HepG2 (cell line): Measurements from ENCODE around the gene FYB2. TPM values are rescaled to one million over a fixed set of nuclear protein-coding genes. Genes with fewer than 3 reads are reported as not detected.

Source experiments
- CBFB ChIP-seq: sonication (generic); formaldehyde crosslinking; IDR thresholded peaks from 2 replicates; pipeline ENCODE4 v1.4.0; 2020; ENCODE audit warnings: missing genetic modification reagents
- CHD4 ChIP-seq: fragments of 200-600 bp; sonication (generic); IDR thresholded peaks from 2 replicates; pipeline ENCODE4 v1.7.0; 2017; ENCODE audit warnings: mild to moderate bottlenecking, low read length, borderline replicate concordance
- ELF3 ChIP-seq: IDR thresholded peaks from 2 replicates; pipeline ENCODE4 v1.6.1; 2016; ENCODE audit warnings: missing genetic modification reagents, missing compliant biosample characterization
- ERF ChIP-seq: IDR thresholded peaks from 2 replicates; pipeline ENCODE4 v1.6.1; 2018; ENCODE audit warnings: missing biosample characterization, missing genetic modification reagents
- FOXK1 ChIP-seq: sonication (generic); formaldehyde crosslinking; IDR thresholded peaks from 2 replicates; pipeline ENCODE4 v1.4.0; 2020; ENCODE audit warnings: low read depth, missing genetic modification reagents, borderline replicate concordance
- GATAD1 ChIP-seq: IDR thresholded peaks from 2 replicates; pipeline ENCODE4 v1.6.1; 2016; ENCODE audit warnings: missing genetic modification reagents, missing compliant biosample characterization
- HNRNPUL1 ChIP-seq: fragments of 200-400 bp; formaldehyde crosslinking; IDR thresholded peaks from 2 replicates; pipeline ENCODE4 v1.6.1; 2017; ENCODE audit warnings: low read depth, mild to moderate bottlenecking, low read length, moderate library complexity
- MAX ChIP-seq: IDR thresholded peaks from 2 replicates; pipeline ENCODE4 v1.6.1; 2012; ENCODE audit warnings: inconsistent platforms
- NCOA1 ChIP-seq: sonication (generic); formaldehyde crosslinking; IDR thresholded peaks from 2 replicates; pipeline ENCODE4 v1.9.0; 2021; ENCODE audit warnings: missing genetic modification reagents
- NR2C2 ChIP-seq: sonication (generic); formaldehyde crosslinking; IDR thresholded peaks from 2 replicates; pipeline ENCODE4 v1.4.0; 2020; ENCODE audit warnings: missing genetic modification reagents, mild to moderate bottlenecking, moderate library complexity, borderline replicate concordance
- NR2F1 ChIP-seq, 2 experiments: fragments of 450-650 bp in 1 of 2; formaldehyde crosslinking in 1 of 2; IDR thresholded peaks; 2 replicates each; pipeline versions ENCODE4 v1.5.0 to v1.6.1; 2016 to 2020; ENCODE audit warnings: mild to moderate bottlenecking in 1 of 2, missing compliant biosample characterization in 1 of 2, missing genetic modification reagents in 1 of 2, moderate library complexity in 1 of 2
- PRPF4 ChIP-seq: fragments of 200-400 bp; formaldehyde crosslinking; IDR thresholded peaks from 2 replicates; pipeline ENCODE4 v1.6.1; 2016; ENCODE audit warnings: low read length, low read depth; ENCODE audit not compliant: poor library complexity, severe bottlenecking
- RELA ChIP-seq: sonication (generic); formaldehyde crosslinking; IDR thresholded peaks from 2 replicates; pipeline ENCODE4 v1.4.0; 2020; ENCODE audit warnings: missing genetic modification reagents
- SALL1 ChIP-seq: sonication (generic); formaldehyde crosslinking; IDR thresholded peaks from 2 replicates; pipeline ENCODE4 v1.8.0; 2022; ENCODE audit warnings: mild to moderate bottlenecking, missing genetic modification reagents
- TBX2 ChIP-seq: sonication (generic); formaldehyde crosslinking; IDR thresholded peaks from 2 replicates; pipeline ENCODE4 v1.5.0; 2020; ENCODE audit warnings: missing genetic modification reagents, mild to moderate bottlenecking, borderline replicate concordance
- TEF ChIP-seq: sonication (generic); formaldehyde crosslinking; IDR thresholded peaks from 2 replicates; pipeline ENCODE4 v1.5.0; 2020; ENCODE audit warnings: missing genetic modification reagents
- U2AF2 ChIP-seq: fragments of 200-400 bp; formaldehyde crosslinking; IDR thresholded peaks from 2 replicates; pipeline ENCODE4 v1.6.1; 2017; ENCODE audit warnings: low read depth, mild to moderate bottlenecking, low read length
- ZFP1 ChIP-seq: IDR thresholded peaks from 2 replicates; pipeline ENCODE4 v1.6.1; 2016
- ZGPAT ChIP-seq: IDR thresholded peaks from 2 replicates; pipeline ENCODE4 v1.6.1; 2016; ENCODE audit warnings: mild to moderate bottlenecking
- ZKSCAN8 ChIP-seq: IDR thresholded peaks from 2 replicates; pipeline ENCODE4 v1.6.1; 2016; ENCODE audit warnings: borderline replicate concordance, missing genetic modification reagents, missing compliant biosample characterization
- ZNF484 ChIP-seq: sonication (generic); formaldehyde crosslinking; IDR thresholded peaks from 2 replicates; pipeline ENCODE4 v1.5.1; 2020; ENCODE audit warnings: mild to moderate bottlenecking, low read depth, missing genetic modification reagents, borderline replicate concordance
- ZNF543 ChIP-seq: sonication (generic); formaldehyde crosslinking; IDR thresholded peaks from 2 replicates; pipeline ENCODE4 v1.4.0; 2020; ENCODE audit warnings: mild to moderate bottlenecking, missing genetic modification reagents
- ZNF550 ChIP-seq: sonication (generic); formaldehyde crosslinking; IDR thresholded peaks from 2 replicates; pipeline ENCODE4 v1.4.0; 2020; ENCODE audit warnings: mild to moderate bottlenecking, missing genetic modification reagents, borderline replicate concordance
- ZNF644 ChIP-seq: IDR thresholded peaks from 2 replicates; pipeline ENCODE4 v1.6.1; 2016; ENCODE audit warnings: low read depth
- ZNF7 ChIP-seq: IDR thresholded peaks from 2 replicates; pipeline ENCODE4 v1.6.1; 2016; ENCODE audit warnings: missing biosample characterization, missing genetic modification reagents
- ZSCAN31 ChIP-seq: sonication (generic); formaldehyde crosslinking; IDR thresholded peaks from 2 replicates; pipeline ENCODE4 v1.5.0; 2020; ENCODE audit warnings: low read depth, mild to moderate bottlenecking, missing genetic modification reagents
- polyA plus RNA-seq, 8 experiments: library from polyadenylated mRNA; depleted of rRNA in 3 of 8; stranded (reverse) in 7 of 8; unstranded in 1 of 8; fragments of >200 nt; fragmentation: Illumina TruSeq in 4 of 8; extraction: Trizol in 4 of 8; gene quantifications; 2 replicates each; pipeline versions ENCODE4 v1.2.1 to v1.2.3, GENCODE V29; 2011 to 2016; ENCODE audit warnings: low read depth in 4 of 8, missing spikeins in 1 of 8, mixed read lengths in 1 of 8; ENCODE audit not compliant: insufficient read depth in 1 of 8
- total RNA-seq, 5 experiments: library from RNA; depleted of rRNA; stranded (reverse); fragments of >200 nt; fragmentation: Illumina TruSeq; extraction: Trizol; gene quantifications; 2 replicates each; pipeline ENCODE4 v1.2.3, GENCODE V29; 2016; ENCODE audit warnings: low read depth in 1 of 5
- TF ChIP-seq, protein P1 (sequence below): sonication (generic); formaldehyde crosslinking; IDR thresholded peaks from 2 replicates; pipeline ENCODE4 v1.5.1; 2020; ENCODE audit warnings: mild to moderate bottlenecking, missing genetic modification reagents, borderline replicate concordance
- TF ChIP-seq, protein P2 (sequence below): sonication (generic); formaldehyde crosslinking; IDR thresholded peaks from 2 replicates; pipeline ENCODE4 v1.4.0; 2020; ENCODE audit warnings: mild to moderate bottlenecking, missing genetic modification reagents

FYB2 gene
- total and polyA plus RNA-seq, 2 of the 13 experiments (the other 11 are each of a cell fraction or from before 2014, with no cell fraction given), result 1.2 to 2.7 TPM

- TF ChIP-seq, protein P1, sequence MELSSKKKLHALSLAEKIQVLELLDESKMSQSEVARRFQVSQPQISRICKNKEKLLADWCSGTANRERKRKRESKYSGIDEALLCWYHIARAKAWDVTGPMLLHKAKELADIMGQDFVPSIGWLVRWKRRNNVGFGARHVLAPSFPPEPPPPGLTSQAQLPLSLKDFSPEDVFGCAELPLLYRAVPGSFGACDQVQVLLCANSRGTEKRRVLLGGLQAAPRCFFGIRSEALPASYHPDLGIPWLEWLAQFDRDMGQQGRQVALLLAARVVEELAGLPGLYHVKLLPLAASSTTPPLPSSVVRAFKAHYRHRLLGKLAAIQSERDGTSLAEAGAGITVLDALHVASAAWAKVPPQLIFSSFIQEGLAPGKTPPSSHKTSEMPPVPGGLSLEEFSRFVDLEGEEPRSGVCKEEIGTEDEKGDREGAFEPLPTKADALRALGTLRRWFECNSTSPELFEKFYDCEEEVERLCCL (CRISPR knock-in tag), result no peak
- peak; percentile 11; the same call in 1 of the 2 replicates for TF ChIP-seq ZNF7
- no peak for TF ChIP-seq ZNF644 (CRISPR knock-in tag)
- peak; percentile 41; the same call in 1 of the 2 replicates for TF ChIP-seq NR2C2 (CRISPR knock-in tag)
- TF ChIP-seq U2AF2, result no peak
- TF ChIP-seq ELF3 (CRISPR knock-in tag), result peak; percentile 91
- peak; percentile 78 for TF ChIP-seq ZGPAT (CRISPR knock-in tag)
- peak; percentile 95 to 98 for TF ChIP-seq NR2F1 (CRISPR knock-in tag; IDR thresholded peaks at IDR 0.05)
- TF ChIP-seq FOXK1 (CRISPR knock-in tag), result peak; percentile 64; the same call in 1 of the 2 replicates
- TF ChIP-seq PRPF4, result no peak
- TF ChIP-seq ZNF550 (CRISPR knock-in tag), result no peak
- peak; percentile 51; the same call in 1 of the 2 replicates for TF ChIP-seq SALL1 (CRISPR knock-in tag)
- peak; percentile 75; the same call in 1 of the 2 replicates for TF ChIP-seq HNRNPUL1
- peak; percentile 43; the same call in 1 of the 2 replicates for TF ChIP-seq TBX2 (CRISPR knock-in tag)
- TF ChIP-seq ZNF484 (CRISPR knock-in tag), result no peak
- TF ChIP-seq NCOA1, result no peak
- TF ChIP-seq ZKSCAN8, result peak; percentile 42; the same call in 1 of the 2 replicates
- TF ChIP-seq, protein P2, sequence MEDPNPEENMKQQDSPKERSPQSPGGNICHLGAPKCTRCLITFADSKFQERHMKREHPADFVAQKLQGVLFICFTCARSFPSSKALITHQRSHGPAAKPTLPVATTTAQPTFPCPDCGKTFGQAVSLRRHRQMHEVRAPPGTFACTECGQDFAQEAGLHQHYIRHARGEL, result no peak
- 0 out of 2 replicates have a peak, but pooled peaks have one; percentile 57 for TF ChIP-seq CBFB (CRISPR knock-in tag)
- no peak for TF ChIP-seq TEF (CRISPR knock-in tag)
- no peak for TF ChIP-seq RELA (CRISPR knock-in tag)
- 0 out of 2 replicates have a peak, but pooled peaks have one; percentile 13 for TF ChIP-seq GATAD1 (CRISPR knock-in tag)
- TF ChIP-seq CHD4, result peak; percentile 54; the same call in 1 of the 2 replicates
- TF ChIP-seq ZFP1 (CRISPR knock-in tag), result no peak
- 0 out of 2 replicates have a peak, but pooled peaks have one; percentile 38 for TF ChIP-seq ZSCAN31 (CRISPR knock-in tag)
- TF ChIP-seq ERF, result 0 out of 2 replicates have a peak, but pooled peaks have one; percentile 47
- TF ChIP-seq ZNF543 (CRISPR knock-in tag), result no peak
- TF ChIP-seq MAX, result no peak
Measured at GRCh38 chr1:56854521-56855099, 35.4 kb upstream of the FYB2 start, which contains the start of gene C8A (continued).
